Activated B cell treated with CpG ODN at 0.5 μM for 24 hours (primary cell): ENCODE measurements around the gene MORC1. TPM values are rescaled to one million over a fixed set of nuclear protein-coding genes. Genes with fewer than 3 reads are reported as not detected.

Experiments
- ATAC-seq: fragments of 200-7000 bp; cut with Tn5 transposase; one replicate; pipeline ENCODE4 v1.10.0; 2021; ENCODE audit warnings: low read depth, mild to moderate bottlenecking, moderate library complexity
- CTCF ChIA-PET: fragments of 350-600 bp; sonication (Branson Sonifier 250); formaldehyde crosslinking; loops from one replicate; lab custom pipeline; 2021; ENCODE audit warnings: antibody characterized with exemption; lab: Charles Lee
- POLR2A ChIA-PET: fragments of 350-600 bp; sonication (Branson Sonifier 250); formaldehyde crosslinking; loops from one replicate; lab custom pipeline; 2021; ENCODE audit warnings: antibody characterized with exemption; lab: Charles Lee
- DNase-seq: peaks from one replicate; pipeline ENCODE4 v3.0.0; 2022
- H3K27ac Mint-ChIP-seq: one replicate; pipeline ENCODE4 v1.8.0; 2020; ENCODE audit warnings: mixed read lengths
- H3K27me3 Mint-ChIP-seq: one replicate; pipeline ENCODE4 v1.8.0; 2021; ENCODE audit warnings: mixed read lengths
- H3K36me3 Mint-ChIP-seq: one replicate; pipeline ENCODE4 v1.8.0; 2021; ENCODE audit warnings: low read depth, mixed read lengths
- H3K4me1 Mint-ChIP-seq: one replicate; pipeline ENCODE4 v1.8.0; 2021; ENCODE audit warnings: mixed read lengths
- H3K4me3 Mint-ChIP-seq: one replicate; pipeline ENCODE4 v1.8.0; 2020; ENCODE audit warnings: mild to moderate bottlenecking, mixed read lengths
- H3K9me3 Mint-ChIP-seq: one replicate; pipeline ENCODE4 v1.8.0; 2020; ENCODE audit warnings: mixed read lengths
- intact Hi-C: fragments of 100-400 bp; cut with micrococcal nuclease; formaldehyde crosslinking; loops from one replicate; pipeline ENCODE4 v1.15.1; 2024
- total RNA-seq: library from RNA; stranded (reverse); gene quantifications from 2 replicates; pipeline ENCODE4 v1.2.3, GENCODE V29; 2022
- TF ChIP-seq, protein P1 (sequence below): fragments of 200-600 bp; IDR thresholded peaks from one replicate; pipeline ENCODE4 v1.8.0; 2022; ENCODE audit warnings: antibody characterized with exemption, mild to moderate bottlenecking

The MORC1 gene
- total RNA-seq, 1 donor from 2014 or later = not detected

DNA sequence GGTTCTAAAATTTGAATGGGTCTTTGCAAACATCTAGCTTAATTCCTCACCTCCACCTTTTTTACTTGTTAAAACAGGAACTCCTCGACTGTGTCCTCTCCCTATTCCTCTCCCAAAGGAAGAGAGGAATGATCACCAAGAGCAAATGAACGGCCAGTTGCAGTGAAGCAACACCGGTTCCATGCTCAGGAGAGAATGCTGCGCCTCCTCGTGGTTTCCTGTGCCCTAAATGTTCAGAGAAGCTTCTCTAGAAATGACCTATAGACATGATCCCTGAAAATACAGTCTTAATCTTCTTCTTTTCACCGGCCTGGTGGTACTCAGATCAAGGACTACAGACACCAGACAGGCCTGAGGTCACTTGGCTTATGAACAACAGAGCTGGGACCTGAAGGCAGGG lies 99.1 kb downstream of the MORC1 start:
- Mint-ChIP-seq H3K4me1 (no peaks in the 10 kb centered on the region), H3K36me3 (no peaks in the 10 kb centered on the region), H3K4me3 (no peak overlapping the region), H3K27me3 (peaks cover 6% of the 10 kb centered on the region), H3K9me3 (no peaks in the 10 kb centered on the region), H3K27ac (no peak overlapping the region)
- CTCF ChIA-PET = interaction anchor here (1.5 kb wide), 1 partner anchor 63 kb away, joined by 3 read pairs; no protein-coding TSS in a partner anchor
- POLR2A ChIA-PET = no interaction called here
- intact Hi-C loops = no loop called here
- ATAC-seq (no peak), DNase-seq (no peak)
- TF ChIP-seq, protein P1, sequence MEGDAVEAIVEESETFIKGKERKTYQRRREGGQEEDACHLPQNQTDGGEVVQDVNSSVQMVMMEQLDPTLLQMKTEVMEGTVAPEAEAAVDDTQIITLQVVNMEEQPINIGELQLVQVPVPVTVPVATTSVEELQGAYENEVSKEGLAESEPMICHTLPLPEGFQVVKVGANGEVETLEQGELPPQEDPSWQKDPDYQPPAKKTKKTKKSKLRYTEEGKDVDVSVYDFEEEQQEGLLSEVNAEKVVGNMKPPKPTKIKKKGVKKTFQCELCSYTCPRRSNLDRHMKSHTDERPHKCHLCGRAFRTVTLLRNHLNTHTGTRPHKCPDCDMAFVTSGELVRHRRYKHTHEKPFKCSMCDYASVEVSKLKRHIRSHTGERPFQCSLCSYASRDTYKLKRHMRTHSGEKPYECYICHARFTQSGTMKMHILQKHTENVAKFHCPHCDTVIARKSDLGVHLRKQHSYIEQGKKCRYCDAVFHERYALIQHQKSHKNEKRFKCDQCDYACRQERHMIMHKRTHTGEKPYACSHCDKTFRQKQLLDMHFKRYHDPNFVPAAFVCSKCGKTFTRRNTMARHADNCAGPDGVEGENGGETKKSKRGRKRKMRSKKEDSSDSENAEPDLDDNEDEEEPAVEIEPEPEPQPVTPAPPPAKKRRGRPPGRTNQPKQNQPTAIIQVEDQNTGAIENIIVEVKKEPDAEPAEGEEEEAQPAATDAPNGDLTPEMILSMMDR = no peak

DNA sequence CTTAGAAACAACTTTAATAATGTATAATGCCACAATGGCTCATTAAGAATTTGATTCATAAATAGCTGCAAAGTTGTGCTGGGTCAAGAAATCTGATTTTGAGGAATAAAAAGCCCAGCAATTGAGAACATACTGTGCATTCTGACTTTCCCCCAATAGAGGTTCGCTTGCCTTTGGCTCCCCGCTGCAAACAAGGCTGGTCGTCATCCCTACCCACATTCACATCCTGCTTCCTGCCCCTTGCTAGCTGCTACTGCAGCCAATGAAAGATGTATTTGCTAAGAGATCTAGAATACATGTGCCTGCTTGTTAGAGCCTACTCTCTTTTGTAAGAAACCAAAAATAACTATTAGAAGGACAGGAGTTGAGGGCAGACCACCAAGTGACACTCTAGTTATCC lies 112.5 kb downstream of the MORC1 start:
- Mint-ChIP-seq H3K27me3 (no peaks in the 10 kb centered on the region), H3K36me3 (no peaks in the 10 kb centered on the region), H3K9me3 (no peaks in the 10 kb centered on the region), H3K27ac (no peak overlapping the region), H3K4me3 (no peak overlapping the region), H3K4me1 (no peaks in the 10 kb centered on the region)
- intact Hi-C loops = no loop called here
- POLR2A ChIA-PET = no interaction called here
- TF ChIP-seq, protein P1 = no peak
- ATAC-seq (no peak), DNase-seq (no peak)
- CTCF ChIA-PET = interaction anchor here (1.3 kb wide), 1 partner anchor 18 kb away, joined by 3 read pairs; no protein-coding TSS in a partner anchor

DNA sequence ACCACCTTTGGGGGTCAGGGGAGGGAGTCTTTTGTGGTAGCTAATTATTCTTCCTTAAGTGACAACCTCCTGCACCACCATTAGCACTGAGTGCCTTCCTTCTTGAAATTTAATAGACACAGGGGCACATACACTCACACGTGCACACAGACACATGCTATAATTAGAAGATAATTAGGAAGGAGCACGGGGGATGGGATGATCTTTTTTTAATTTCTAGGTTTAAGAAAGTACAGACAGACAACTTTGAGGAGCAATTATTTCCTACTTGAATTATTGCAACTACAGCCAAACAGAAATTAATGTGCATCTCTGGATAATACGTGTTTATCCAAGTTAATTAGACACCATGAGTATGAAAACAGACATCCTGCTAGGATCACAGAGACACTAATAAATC lies 119.5 kb downstream of the MORC1 start:
- ChIA-PET CTCF (no interaction called here), POLR2A (no interaction called here)
- intact Hi-C loops = no loop called here
- no peak overlapping the region for H3K27ac Mint-ChIP-seq
- no peak overlapping the region for H3K4me3 Mint-ChIP-seq
- DNase-seq (no peak), ATAC-seq (no peak)
- TF ChIP-seq, protein P1 = no peak
- H3K9me3 Mint-ChIP-seq = no peaks in the 10 kb centered on the region
- H3K4me1 Mint-ChIP-seq = no peaks in the 10 kb centered on the region
- H3K27me3 Mint-ChIP-seq = peaks cover 6% of the 10 kb centered on the region
- no peaks in the 10 kb centered on the region for H3K36me3 Mint-ChIP-seq

DNA sequence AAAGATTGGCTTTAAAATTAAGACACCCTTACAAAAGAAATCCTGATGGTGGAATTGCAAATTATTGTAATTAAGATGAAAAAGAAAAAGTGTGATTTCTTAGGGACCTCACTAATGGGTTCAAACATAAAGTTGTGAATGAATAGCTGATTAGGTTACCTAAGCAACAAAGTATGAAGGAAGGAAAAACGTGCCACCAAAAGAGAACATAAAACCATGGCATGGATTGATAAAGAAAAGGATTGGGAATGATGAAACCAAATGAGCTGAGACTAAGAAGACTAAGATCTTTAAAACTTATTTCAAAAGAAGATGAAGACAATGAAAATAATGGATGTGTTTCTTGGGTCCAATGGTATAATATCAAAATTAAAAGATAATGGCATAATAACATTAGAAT lies 132.1 kb downstream of the MORC1 start:
- ChIA-PET CTCF (no interaction called here), POLR2A (no interaction called here)
- H3K36me3 Mint-ChIP-seq = no peaks in the 10 kb centered on the region
- intact Hi-C loops = no loop called here
- no peak for DNase-seq
- H3K9me3 Mint-ChIP-seq = no peaks in the 10 kb centered on the region
- H3K4me1 Mint-ChIP-seq = no peaks in the 10 kb centered on the region
- no peak overlapping the region for H3K4me3 Mint-ChIP-seq
- no peak for ATAC-seq
- TF ChIP-seq, protein P1 = no peak
- peaks cover 2% of the 10 kb centered on the region for H3K27me3 Mint-ChIP-seq
- no peak overlapping the region for H3K27ac Mint-ChIP-seq

DNA sequence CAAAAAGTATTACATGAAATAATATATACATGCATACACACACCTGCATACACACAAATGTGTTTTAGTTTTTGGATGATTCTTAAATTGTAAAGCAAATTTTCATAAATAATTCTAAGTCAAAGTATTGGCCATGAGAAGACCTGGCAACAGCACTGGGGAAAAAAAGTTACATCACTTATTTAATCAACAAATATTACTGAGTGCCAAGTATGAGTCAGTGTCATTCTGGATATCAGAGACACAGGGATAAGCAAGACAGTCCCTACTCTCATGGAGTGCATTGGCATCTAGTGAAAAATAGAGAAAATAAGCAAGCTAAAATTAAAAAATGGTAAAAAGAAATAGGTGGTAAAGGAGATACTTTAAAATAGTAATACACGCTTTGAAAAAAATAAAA lies 134.9 kb downstream of the MORC1 start:
- Mint-ChIP-seq H3K27ac (no peak overlapping the region), H3K36me3 (no peaks in the 10 kb centered on the region), H3K4me3 (no peak overlapping the region), H3K27me3 (peaks cover 6% of the 10 kb centered on the region), H3K9me3 (no peaks in the 10 kb centered on the region), H3K4me1 (no peaks in the 10 kb centered on the region)
- DNase-seq (no peak), ATAC-seq (no peak)
- TF ChIP-seq, protein P1 = no peak
- POLR2A ChIA-PET = no interaction called here
- intact Hi-C loops = no loop called here
- CTCF ChIA-PET = no interaction called here
